Loucy (cell line): ENCODE measurements around the gene KRTAP5-9.
"Not testable (repeated sequence)": the region's sequence is repeated elsewhere in the genome, so short reads cannot be mapped to it uniquely, and the experiment has no call there.

ENCODE experiments used
- H2AFZ ChIP-seq: fragments of 200-600 bp; sonication (generic); 2 replicates; pipeline ENCODE4 v1.6.0; 2016; ENCODE audit warnings: antibody characterized with exemption, mild to moderate bottlenecking, low read length, moderate library complexity
- H3F3A ChIP-seq: fragments of 200-600 bp; 2 replicates; pipeline ENCODE4 v1.6.0; 2016; ENCODE audit warnings: antibody characterized with exemption, low read depth, mild to moderate bottlenecking
- H3K27me3 ChIP-seq: fragments of 200-600 bp; sonication (generic); 2 replicates; pipeline ENCODE4 v1.6.1; 2014; ENCODE audit warnings: low read length, mild to moderate bottlenecking; ENCODE audit not compliant: insufficient read depth, poor library complexity, severe bottlenecking
- H3K36me3 ChIP-seq: fragments of 200-600 bp; sonication (generic); 2 replicates; pipeline ENCODE4 v1.6.1; 2016; ENCODE audit warnings: low read length; ENCODE audit not compliant: insufficient read depth
- H3K4me1 ChIP-seq: fragments of 200-600 bp; sonication (generic); 2 replicates; pipeline ENCODE4 v1.5.1; 2014; ENCODE audit warnings: low read length, mild to moderate bottlenecking; ENCODE audit not compliant: insufficient read depth, poor library complexity, severe bottlenecking
- H3K4me2 ChIP-seq: fragments of 200-600 bp; sonication (generic); 2 replicates; pipeline ENCODE4 v1.6.0; 2014; ENCODE audit warnings: antibody characterized with exemption, low read length, low read depth, mild to moderate bottlenecking; ENCODE audit not compliant: poor library complexity, severe bottlenecking
- H3K4me3 ChIP-seq: fragments of 200-600 bp; sonication (generic); 2 replicates; pipeline ENCODE4 v1.5.1; 2014; ENCODE audit warnings: low read length, mild to moderate bottlenecking, mixed read lengths; ENCODE audit not compliant: poor library complexity, severe bottlenecking
- H3K79me2 ChIP-seq: fragments of 200-600 bp; sonication (generic); 2 replicates; pipeline ENCODE4 v1.6.1; 2014; ENCODE audit warnings: low read length; ENCODE audit not compliant: insufficient read depth
- H3K9ac ChIP-seq: fragments of 200-600 bp; sonication (generic); 2 replicates; pipeline ENCODE4 v1.6.0; 2014; ENCODE audit warnings: mild to moderate bottlenecking, low read depth, low read length, moderate library complexity; ENCODE audit not compliant: poor library complexity, severe bottlenecking
- H3K9me2 ChIP-seq: fragments of 200-600 bp; sonication (generic); replicated peaks from 2 replicates; pipeline ENCODE4 v1.6.1; 2016; ENCODE audit warnings: low read depth, low read length, mixed read lengths
- H3K9me3 ChIP-seq: fragments of 200-600 bp; sonication (generic); 2 replicates; pipeline ENCODE4 v1.6.1; 2014; ENCODE audit warnings: mild to moderate bottlenecking, antibody characterized with exemption, low read length, low read depth; ENCODE audit not compliant: insufficient read depth
- H4K20me1 ChIP-seq: fragments of 200-600 bp; sonication (generic); 2 replicates; pipeline ENCODE4 v1.6.0; 2014; ENCODE audit warnings: antibody characterized with exemption, low read length, mild to moderate bottlenecking; ENCODE audit not compliant: insufficient read depth, poor library complexity, severe bottlenecking
- CTCF ChIP-seq: fragments of 200-600 bp; sonication (generic); conservative IDR thresholded peaks from 2 replicates; pipeline ENCODE4 v1.5.1; 2014; ENCODE audit warnings: mild to moderate bottlenecking, antibody characterized with exemption, low read length
- EZH2phosphoT487 ChIP-seq: fragments of 200-600 bp; IDR thresholded peaks from 2 replicates; pipeline ENCODE4 v1.6.1; 2018; ENCODE audit warnings: antibody characterized with exemption, mild to moderate bottlenecking, moderate library complexity, borderline replicate concordance

KRTAP5-9 gene

GRCh38 chr11:71539017-71539416, 9.2 kb upstream of the KRTAP5-9 start:
- H3K4me1 ChIP-seq = no peaks in the 10 kb centered on the region
- H3K4me3 ChIP-seq = no peak overlapping the region
- H3K79me2 ChIP-seq = no peaks in the 10 kb centered on the region
- H2AFZ ChIP-seq = no peak overlapping the region
- H3F3A ChIP-seq = no peaks in the 10 kb centered on the region
- no peaks in the 10 kb centered on the region for H3K36me3 ChIP-seq
- H3K9me2 ChIP-seq = no peaks in the 10 kb centered on the region
- no peak for TF ChIP-seq EZH2phosphoT487
- TF ChIP-seq CTCF = no peak
- H3K27me3 ChIP-seq = no peaks in the 10 kb centered on the region
- H3K9me3 ChIP-seq = peaks cover 7% of the 10 kb centered on the region; the same call in 1 of the 2 replicates
- no peak overlapping the region for H3K4me2 ChIP-seq
- H3K9ac ChIP-seq = no peak overlapping the region
- no peaks in the 10 kb centered on the region for H4K20me1 ChIP-seq

- not testable (repeated sequence) for H3K9ac ChIP-seq, H3K27me3 ChIP-seq, H3K9me3 ChIP-seq, H3K4me2 ChIP-seq, H3K9me2 ChIP-seq, H2AFZ ChIP-seq, H4K20me1 ChIP-seq, H3K36me3 ChIP-seq, H3K79me2 ChIP-seq, H3F3A ChIP-seq, H3K4me1 ChIP-seq, H3K4me3 ChIP-seq
Observed at GRCh38 chr11:71539971-71540370, 8.2 kb upstream of the KRTAP5-9 start.

- H2AFZ ChIP-seq, H3K9me3 ChIP-seq, H3K79me2 ChIP-seq, H3F3A ChIP-seq, H4K20me1 ChIP-seq, H3K36me3 ChIP-seq, H3K4me3 ChIP-seq, H3K9ac ChIP-seq, H3K4me1 ChIP-seq, H3K4me2 ChIP-seq, H3K27me3 ChIP-seq, H3K9me2 ChIP-seq: not testable (repeated sequence)
Observed at GRCh38 chr11:71540521-71541304, 7.5 kb upstream of the KRTAP5-9 start.

- H3K4me2 ChIP-seq = no peak overlapping the region
- H3K4me3 ChIP-seq = no peak overlapping the region
- no peaks in the 10 kb centered on the region for H3K79me2 ChIP-seq
- peaks cover 7% of the 10 kb centered on the region; the same call in 1 of the 2 replicates for H3K9me3 ChIP-seq
- H3K4me1 ChIP-seq = no peaks in the 10 kb centered on the region
- H3F3A ChIP-seq = no peaks in the 10 kb centered on the region
- H3K9me2 ChIP-seq = no peaks in the 10 kb centered on the region
- H3K9ac ChIP-seq = no peak overlapping the region
- no peaks in the 10 kb centered on the region for H3K36me3 ChIP-seq
- no peaks in the 10 kb centered on the region for H4K20me1 ChIP-seq
- H3K27me3 ChIP-seq = no peaks in the 10 kb centered on the region
- TF ChIP-seq EZH2phosphoT487 (no peak), CTCF (no peak)
- no peak overlapping the region for H2AFZ ChIP-seq
Observed at GRCh38 chr11:71542382-71542781, 5.8 kb upstream of the KRTAP5-9 start.
